GM12874 (cell line): Measurements from ENCODE around the gene PARP1.

Experiments used
- CTCF ChIP-seq: IDR thresholded peaks from 2 replicates; pipeline ENCODE4 v1.5.1; 2011; ENCODE audit warnings: low read depth, mild to moderate bottlenecking, control low read depth, low read length, moderate library complexity; ENCODE audit not compliant: insufficient read depth

Gene PARP1

DNA sequence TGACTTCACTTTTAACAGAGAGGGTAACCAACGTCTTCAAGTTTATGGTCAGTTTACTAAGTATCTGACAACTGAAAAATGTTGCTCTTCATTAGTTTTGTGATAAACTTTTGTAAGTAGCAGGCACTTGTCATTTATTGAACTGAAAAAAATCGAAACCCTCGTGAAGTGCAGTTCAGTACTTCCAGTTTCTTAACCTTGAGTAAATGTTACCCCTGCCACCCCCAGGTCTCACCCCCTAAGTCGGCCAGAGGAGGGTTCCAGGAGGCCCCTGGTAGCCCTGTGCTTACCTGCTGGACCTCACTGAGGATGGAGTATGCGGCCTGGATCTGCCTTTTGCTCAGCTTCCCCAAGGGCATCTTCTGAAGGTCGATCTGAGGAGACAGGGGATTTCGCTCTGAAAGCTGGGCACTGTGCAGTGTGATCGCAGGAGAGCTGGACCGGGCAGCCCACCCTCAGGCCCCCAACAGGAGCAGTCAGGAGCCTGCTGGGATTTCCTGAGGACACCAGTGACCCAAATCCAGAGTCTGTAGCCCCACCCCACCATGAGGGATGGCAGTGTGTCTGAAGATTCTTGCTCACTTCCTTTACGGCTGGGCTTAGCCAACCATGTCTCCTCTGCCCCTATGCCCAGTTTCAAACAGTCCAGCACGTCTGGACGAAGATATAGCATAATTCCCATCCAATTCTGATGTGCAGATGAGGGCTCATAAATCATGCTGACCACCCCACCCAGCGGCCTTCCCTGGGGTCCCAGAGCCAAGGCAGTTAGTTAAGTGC is 37.6 kb downstream of the PARP1 start:
- no peak for TF ChIP-seq CTCF

DNA sequence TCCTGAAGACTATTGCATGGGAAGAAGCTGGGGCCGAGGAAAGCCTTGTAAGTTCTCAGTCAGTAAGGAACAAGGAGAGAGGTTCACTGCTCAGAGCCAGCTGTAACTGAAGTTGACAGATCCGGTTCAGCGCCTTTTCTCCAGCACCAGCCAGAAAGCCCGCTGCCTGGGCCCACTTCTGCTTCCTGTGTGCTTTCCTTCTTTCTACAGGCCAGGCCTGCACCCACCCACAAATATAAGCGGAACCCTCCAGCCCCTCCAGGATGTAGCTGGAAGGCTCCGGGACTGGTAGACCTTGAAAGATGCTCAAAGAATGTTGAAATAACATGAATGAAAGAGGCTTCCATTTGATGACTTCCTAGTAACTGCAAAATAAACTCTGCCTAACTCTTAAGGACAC is 38.8 kb downstream of the PARP1 start:
- no peak for TF ChIP-seq CTCF

DNA sequence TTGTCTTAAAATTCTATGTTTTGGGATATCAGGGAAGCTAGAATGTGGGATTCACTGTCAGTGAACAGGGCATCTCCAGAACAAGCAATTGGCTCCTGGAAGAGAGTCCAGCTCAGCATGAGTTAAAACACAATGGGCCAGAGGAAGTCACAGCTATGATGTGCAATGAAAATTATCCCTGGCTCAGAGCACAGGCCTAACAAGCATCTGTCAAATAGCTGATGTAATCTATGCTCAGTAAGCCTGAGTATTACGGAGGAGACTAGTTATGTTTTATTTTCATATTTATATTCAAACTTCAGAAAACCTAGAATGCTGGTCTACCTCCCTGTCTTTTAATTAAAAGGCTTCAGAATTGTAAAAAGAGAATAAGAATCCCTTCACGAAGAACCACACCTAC is 41.6 kb downstream of the PARP1 start:
- TF ChIP-seq CTCF = no peak

GRCh38 chr1:226365831-226366231 is 42.1 kb downstream of the PARP1 start:
- no peak for TF ChIP-seq CTCF

- no peak for TF ChIP-seq CTCF
Observed at GRCh38 chr1:226364901-226365565, 42.9 kb downstream of the PARP1 start.

- TF ChIP-seq CTCF = no peak
Observed at GRCh38 chr1:226364514-226364899, 43.4 kb downstream of the PARP1 start.

- TF ChIP-seq CTCF = no peak
Observed at GRCh38 chr1:226363801-226364513, 43.9 kb downstream of the PARP1 start.
